ENCODE data around the gene STMND1.

GRCh38 chr6:17152703-17153102 lies 50.9 kb downstream of the STMND1 start:
- TF ChIP-seq CTCF (IDR thresholded peaks at IDR 0.05 in 8 of 11, conservative IDR thresholded peaks at IDR 0.05 in 3 of 11): no peak
- TF ChIP-seq POLR2A (IDR thresholded peaks at IDR 0.05): no peak
